Activated CD8-positive, alpha-beta T cell treated with anti-CD3 and anti-CD28 coated beads for 36 hours (primary cell): ENCODE measurements around the gene NRF1. TPM values are rescaled to one million over a fixed set of nuclear protein-coding genes. Genes with fewer than 3 reads are reported as not detected.

ENCODE experiments used
- ATAC-seq: fragments of 200-7000 bp; cut with Tn5 transposase; one replicate; pipeline ENCODE4 v1.10.0; 2021; ENCODE audit warnings: mild to moderate bottlenecking, moderate library complexity
- CTCF ChIA-PET: fragments of 350-600 bp; sonication (Branson Sonifier 250); formaldehyde crosslinking; loops from one replicate; lab custom pipeline; 2021; ENCODE audit warnings: antibody characterized with exemption; lab: Charles Lee
- POLR2A ChIA-PET: fragments of 350-600 bp; sonication (Branson Sonifier 250); formaldehyde crosslinking; loops from one replicate; lab custom pipeline; 2021; ENCODE audit warnings: antibody characterized with exemption; lab: Charles Lee
- DNase-seq: peaks from one replicate; pipeline ENCODE4 v3.0.0-alpha.2; 2020
- H3K27ac Mint-ChIP-seq: one replicate; pipeline ENCODE4 v1.8.0; 2021; ENCODE audit warnings: mild to moderate bottlenecking, mixed read lengths
- H3K27me3 Mint-ChIP-seq: one replicate; pipeline ENCODE4 v1.8.0; 2021; ENCODE audit warnings: mixed read lengths
- H3K36me3 Mint-ChIP-seq: one replicate; pipeline ENCODE4 v1.8.0; 2021; ENCODE audit warnings: low read depth, mixed read lengths
- H3K4me1 Mint-ChIP-seq: one replicate; pipeline ENCODE4 v1.8.0; 2021; ENCODE audit warnings: low read depth, mixed read lengths
- H3K4me3 Mint-ChIP-seq: one replicate; pipeline ENCODE4 v1.8.0; 2021; ENCODE audit warnings: mild to moderate bottlenecking, moderate library complexity, mixed read lengths
- H3K9me3 Mint-ChIP-seq: one replicate; pipeline ENCODE4 v1.8.0; 2021; ENCODE audit warnings: mixed read lengths
- intact Hi-C: fragments of 100-400 bp; cut with micrococcal nuclease; formaldehyde crosslinking; loops from one replicate; pipeline ENCODE4 v1.10.0; 2022
- total RNA-seq, 2 experiments: library from RNA; stranded (reverse); gene quantifications; one replicate each; pipeline ENCODE4 v1.2.3, GENCODE V29; 2021
- TF ChIP-seq, protein P1 (sequence below): fragments of 200-600 bp; IDR thresholded peaks from one replicate; pipeline ENCODE4 v1.8.0; 2022; ENCODE audit warnings: antibody characterized with exemption, mild to moderate bottlenecking

The NRF1 gene
- total RNA-seq, 2 experiments from 2014 or later = 23.3 to 23.9 TPM

DNA sequence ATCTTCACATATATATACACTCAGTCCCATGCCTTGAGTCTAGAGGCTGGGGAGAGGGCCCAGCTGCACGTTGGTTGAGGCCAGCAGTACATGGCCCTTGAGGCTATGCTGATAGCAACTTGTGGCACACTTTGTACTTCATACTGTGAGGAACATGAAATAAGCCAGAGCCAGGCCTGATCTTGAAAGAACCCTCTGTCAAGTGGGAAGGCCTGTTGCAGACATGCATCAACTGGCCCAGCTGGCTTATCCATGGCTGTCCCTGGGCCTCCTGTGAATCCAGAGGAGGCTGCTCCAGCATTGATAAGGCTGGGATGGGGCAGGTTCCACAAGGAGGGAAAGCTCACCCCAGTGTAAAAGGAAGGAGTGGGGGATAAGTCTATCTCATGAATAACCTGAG is 140.4 kb downstream of the NRF1 start:
- H3K36me3 Mint-ChIP-seq = peaks cover 14% of the 10 kb centered on the region
- intact Hi-C loops = no loop called here
- ChIA-PET CTCF (interaction anchor here (0.6 to 1.9 kb wide), 2 partner anchors 73 to 139 kb away, joined by 3 to 5 read pairs; no protein-coding TSS in a partner anchor), POLR2A (no interaction called here)
- ATAC-seq (no peak), DNase-seq (no peak)
- no peak overlapping the region for H3K4me3 Mint-ChIP-seq
- H3K9me3 Mint-ChIP-seq = no peaks in the 10 kb centered on the region
- TF ChIP-seq, protein P1, sequence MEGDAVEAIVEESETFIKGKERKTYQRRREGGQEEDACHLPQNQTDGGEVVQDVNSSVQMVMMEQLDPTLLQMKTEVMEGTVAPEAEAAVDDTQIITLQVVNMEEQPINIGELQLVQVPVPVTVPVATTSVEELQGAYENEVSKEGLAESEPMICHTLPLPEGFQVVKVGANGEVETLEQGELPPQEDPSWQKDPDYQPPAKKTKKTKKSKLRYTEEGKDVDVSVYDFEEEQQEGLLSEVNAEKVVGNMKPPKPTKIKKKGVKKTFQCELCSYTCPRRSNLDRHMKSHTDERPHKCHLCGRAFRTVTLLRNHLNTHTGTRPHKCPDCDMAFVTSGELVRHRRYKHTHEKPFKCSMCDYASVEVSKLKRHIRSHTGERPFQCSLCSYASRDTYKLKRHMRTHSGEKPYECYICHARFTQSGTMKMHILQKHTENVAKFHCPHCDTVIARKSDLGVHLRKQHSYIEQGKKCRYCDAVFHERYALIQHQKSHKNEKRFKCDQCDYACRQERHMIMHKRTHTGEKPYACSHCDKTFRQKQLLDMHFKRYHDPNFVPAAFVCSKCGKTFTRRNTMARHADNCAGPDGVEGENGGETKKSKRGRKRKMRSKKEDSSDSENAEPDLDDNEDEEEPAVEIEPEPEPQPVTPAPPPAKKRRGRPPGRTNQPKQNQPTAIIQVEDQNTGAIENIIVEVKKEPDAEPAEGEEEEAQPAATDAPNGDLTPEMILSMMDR = no peak
- no peaks in the 10 kb centered on the region for H3K27me3 Mint-ChIP-seq
- peak overlapping the region; percentile 5 for H3K27ac Mint-ChIP-seq
- H3K4me1 Mint-ChIP-seq = no peaks in the 10 kb centered on the region

DNA sequence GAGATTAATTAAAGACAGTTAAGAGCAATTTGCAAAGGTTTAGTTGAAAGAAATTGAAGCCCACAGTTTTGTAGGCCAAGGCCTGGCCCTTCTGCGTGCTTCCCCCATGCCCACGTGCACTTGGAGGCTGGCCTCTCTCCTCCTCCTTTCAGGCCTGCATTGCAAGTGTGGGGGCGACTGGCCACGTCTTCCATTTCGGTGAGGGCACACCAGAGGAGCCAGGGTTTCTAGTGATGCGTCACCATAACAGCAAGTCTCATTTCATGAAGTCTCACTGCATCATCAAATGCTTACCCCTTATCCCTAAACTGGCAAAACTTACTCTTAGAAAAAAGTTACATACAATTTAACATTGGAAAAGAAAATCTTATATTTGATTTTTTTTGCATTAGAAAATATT is 141.2 kb downstream of the NRF1 start:
- H3K27ac Mint-ChIP-seq = no peak overlapping the region
- TF ChIP-seq, protein P1 = no peak
- CTCF ChIA-PET = interaction anchor here (0.7 to 1.9 kb wide), 2 partner anchors 72 to 77 kb away, joined by 3 to 5 read pairs; no protein-coding TSS in a partner anchor
- intact Hi-C loops = no loop called here
- DNase-seq = peak; percentile 19
- H3K9me3 Mint-ChIP-seq = no peaks in the 10 kb centered on the region
- no peak overlapping the region for H3K4me3 Mint-ChIP-seq
- H3K4me1 Mint-ChIP-seq = no peaks in the 10 kb centered on the region
- H3K36me3 Mint-ChIP-seq = peaks cover 14% of the 10 kb centered on the region
- ATAC-seq = no peak
- no peaks in the 10 kb centered on the region for H3K27me3 Mint-ChIP-seq
- POLR2A ChIA-PET = no interaction called here

DNA sequence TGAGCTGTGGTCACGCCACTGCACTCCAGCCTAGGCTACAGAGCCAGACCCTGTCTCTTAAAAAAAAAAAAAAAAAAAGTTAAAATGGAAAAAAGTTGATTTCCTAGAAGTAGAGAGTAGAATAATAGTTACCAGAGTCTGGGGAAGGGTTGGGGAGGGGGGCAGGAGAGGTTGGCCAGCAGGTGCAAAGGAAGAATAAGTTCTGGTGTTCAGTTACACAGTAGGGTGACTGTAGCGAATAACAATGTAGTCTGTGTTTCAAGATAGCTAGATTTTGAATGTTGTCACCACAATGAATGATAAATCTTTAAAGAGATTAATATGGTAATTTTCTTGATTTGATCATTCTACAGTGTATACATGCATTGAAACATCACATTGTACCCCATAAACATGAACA is 142.9 kb downstream of the NRF1 start:
- TF ChIP-seq, protein P1 = no peak
- POLR2A ChIA-PET = no interaction called here
- peaks cover 14% of the 10 kb centered on the region for H3K36me3 Mint-ChIP-seq

DNA sequence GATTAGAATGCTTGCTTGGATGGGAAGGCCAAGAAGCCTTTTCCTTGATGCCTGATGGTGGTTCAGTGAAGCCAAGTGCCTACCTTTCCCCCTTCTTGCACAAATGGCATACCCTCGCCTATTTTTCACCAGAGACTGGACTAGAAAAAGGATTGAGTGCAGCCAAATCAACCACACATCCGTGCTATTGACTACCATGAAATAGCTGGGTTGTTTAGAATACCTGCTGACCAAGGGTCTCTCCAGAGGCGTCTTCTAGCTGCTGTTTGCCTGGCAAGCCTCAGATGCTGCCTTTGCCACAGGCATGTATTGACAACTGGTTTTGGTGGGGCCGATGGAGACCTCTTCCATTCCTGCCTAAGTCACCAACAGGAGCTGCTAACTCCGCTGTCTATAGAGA is 146.5 kb downstream of the NRF1 start:
- no peaks in the 10 kb centered on the region for H3K9me3 Mint-ChIP-seq
- intact Hi-C loops = no loop called here

More for the DNA sequence above, 142.9 kb downstream of the NRF1 start:
- no peak overlapping the region for H3K4me3 Mint-ChIP-seq
- intact Hi-C loops = no loop called here
- no peak for ATAC-seq
- no peak for DNase-seq
- no peaks in the 10 kb centered on the region for H3K4me1 Mint-ChIP-seq
- H3K9me3 Mint-ChIP-seq = no peaks in the 10 kb centered on the region
- no peaks in the 10 kb centered on the region for H3K27me3 Mint-ChIP-seq
- no peak overlapping the region for H3K27ac Mint-ChIP-seq
- CTCF ChIA-PET = no interaction called here

DNA sequence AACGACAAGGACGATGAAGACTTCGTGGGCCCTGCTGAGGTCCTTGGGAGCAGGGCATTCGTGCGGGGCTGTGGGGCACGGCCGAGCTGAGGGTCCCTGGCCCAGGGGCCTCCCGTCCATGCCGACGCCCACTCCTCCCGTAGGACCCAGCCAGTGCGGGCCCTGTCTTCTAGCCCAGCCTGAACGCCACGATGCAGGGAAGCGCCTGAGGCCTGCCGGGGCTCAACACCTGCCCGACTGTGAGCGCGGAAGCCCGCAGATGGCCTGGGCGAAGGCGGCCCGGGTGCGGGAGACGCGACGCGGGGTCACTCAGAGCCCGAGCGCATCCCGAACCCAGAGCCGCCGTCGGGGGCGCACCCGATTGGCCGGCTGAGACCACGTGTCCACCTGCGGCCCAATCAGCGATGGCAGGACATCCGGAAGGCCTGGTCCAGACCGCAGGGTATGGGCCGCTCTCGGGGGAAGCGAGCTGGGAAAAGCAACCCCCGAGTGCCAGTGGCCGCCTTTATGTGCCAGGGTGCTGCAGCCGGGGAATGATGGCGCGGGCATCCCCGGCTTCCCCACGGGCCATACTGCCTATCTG is 151.0 kb downstream of the NRF1 start:
- no peak overlapping the region for H3K4me3 Mint-ChIP-seq
- H3K4me1 Mint-ChIP-seq = no peaks in the 10 kb centered on the region
- POLR2A ChIA-PET = interaction anchor here (1.1 kb wide), 1 partner anchor 12 kb away, joined by 4 read pairs; no protein-coding TSS in a partner anchor
- CTCF ChIA-PET = interaction anchor here (1.0 to 5.5 kb wide), 2 partner anchors 28 to 63 kb away, joined by 3 to 16 read pairs; no protein-coding TSS in a partner anchor
- H3K9me3 Mint-ChIP-seq = no peaks in the 10 kb centered on the region
- intact Hi-C loops = no loop called here
- DNase-seq (no peak), ATAC-seq (no peak)
- no peak overlapping the region for H3K27ac Mint-ChIP-seq
- TF ChIP-seq, protein P1 = no peak
- H3K36me3 Mint-ChIP-seq = no peaks in the 10 kb centered on the region
- no peaks in the 10 kb centered on the region for H3K27me3 Mint-ChIP-seq

More for the DNA sequence above, 146.5 kb downstream of the NRF1 start:
- POLR2A ChIA-PET = no interaction called here
- DNase-seq = no peak
- Mint-ChIP-seq H3K4me1 (no peaks in the 10 kb centered on the region), H3K36me3 (peaks cover 13% of the 10 kb centered on the region), H3K27ac (no peak overlapping the region), H3K4me3 (no peak overlapping the region), H3K27me3 (no peaks in the 10 kb centered on the region)
- TF ChIP-seq, protein P1 = no peak
- CTCF ChIA-PET = interaction anchor here (1.3 to 5.5 kb wide), 2 partner anchors 67 to 72 kb away, joined by 3 to 16 read pairs; no protein-coding TSS in a partner anchor
- no peak for ATAC-seq
